GM12873 (cell line): ENCODE results near the gene ACE.

Source experiments
- CTCF ChIP-seq: IDR thresholded peaks from 2 replicates; pipeline ENCODE4 v1.5.1; 2012; ENCODE audit warnings: low read depth, mild to moderate bottlenecking, moderate library complexity, low read length, control low read depth; ENCODE audit not compliant: insufficient read depth; ENCODE audit errors: missing control alignments

ACE gene

DNA sequence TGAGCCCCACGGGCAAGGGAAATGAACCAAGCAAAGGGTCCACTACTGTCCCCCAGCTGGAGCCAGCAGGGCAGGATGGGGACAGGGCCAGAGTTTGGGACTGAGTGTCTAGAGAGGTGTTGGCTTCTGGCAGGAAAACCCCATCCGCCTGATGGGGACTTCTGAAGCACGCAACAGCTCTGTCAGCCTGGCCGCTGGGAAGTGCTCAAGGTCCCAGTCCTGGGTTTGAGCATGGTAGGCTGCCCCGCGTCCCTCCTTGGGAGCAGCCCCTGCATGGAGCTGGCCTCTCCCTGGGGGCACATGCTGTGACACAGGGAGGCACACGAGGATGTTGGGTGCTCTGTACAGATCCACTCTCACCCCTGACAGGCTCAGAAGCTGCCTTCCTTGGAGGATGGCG is 14.6 kb downstream of the ACE start:
- TF ChIP-seq CTCF: no peak

GRCh38 chr17:63491977-63492618 is 15.2 kb downstream of the ACE start:
- TF ChIP-seq CTCF: no peak

GRCh38 chr17:63492940-63493339 is 16.1 kb downstream of the ACE start:
- TF ChIP-seq CTCF: no peak

DNA sequence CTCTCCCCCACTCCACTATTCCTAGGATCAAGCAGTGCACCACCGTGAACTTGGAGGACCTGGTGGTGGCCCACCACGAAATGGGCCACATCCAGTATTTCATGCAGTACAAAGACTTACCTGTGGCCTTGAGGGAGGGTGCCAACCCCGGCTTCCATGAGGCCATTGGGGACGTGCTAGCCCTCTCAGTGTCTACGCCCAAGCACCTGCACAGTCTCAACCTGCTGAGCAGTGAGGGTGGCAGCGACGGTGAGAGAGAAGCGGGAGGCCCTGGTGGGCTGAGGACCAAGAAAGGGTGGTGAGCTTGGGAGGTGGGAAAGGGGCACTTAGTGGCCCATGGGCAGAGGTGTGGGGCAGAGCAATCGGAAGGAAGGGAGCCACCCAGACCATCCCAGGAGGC is 16.6 kb downstream of the ACE start:
- TF ChIP-seq CTCF: no peak

DNA sequence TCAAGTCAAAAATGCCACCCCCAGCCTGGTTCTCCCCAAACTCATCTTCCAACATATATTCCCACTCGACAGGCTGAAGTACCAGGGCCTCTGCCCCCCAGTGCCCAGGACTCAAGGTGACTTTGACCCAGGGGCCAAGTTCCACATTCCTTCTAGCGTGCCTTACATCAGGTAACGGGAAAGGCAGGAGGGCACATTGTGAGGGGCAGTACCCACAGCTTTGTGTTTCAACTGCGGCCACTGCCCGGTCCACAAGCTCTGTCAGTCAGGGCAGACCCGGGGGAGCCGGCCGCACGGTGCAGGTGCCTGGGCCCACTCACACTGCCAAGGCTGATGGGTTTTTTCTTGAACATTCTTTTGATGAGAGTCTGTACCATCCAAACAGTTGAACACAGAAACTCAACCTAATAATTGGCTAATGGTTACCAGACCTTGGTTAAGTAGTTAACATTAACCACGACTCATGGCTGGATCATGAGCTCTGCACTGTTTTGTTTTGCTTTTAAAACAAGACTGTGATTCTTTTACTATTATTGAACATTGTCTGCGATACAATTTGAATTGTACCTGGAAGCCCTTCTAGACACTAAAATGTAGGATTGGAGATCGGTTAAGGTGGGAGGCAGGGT is 17.6 kb downstream of the ACE start:
- TF ChIP-seq CTCF: no peak

- TF ChIP-seq CTCF: no peak
Observed at GRCh38 chr17:63495491-63495890, 18.6 kb downstream of the ACE start.

DNA sequence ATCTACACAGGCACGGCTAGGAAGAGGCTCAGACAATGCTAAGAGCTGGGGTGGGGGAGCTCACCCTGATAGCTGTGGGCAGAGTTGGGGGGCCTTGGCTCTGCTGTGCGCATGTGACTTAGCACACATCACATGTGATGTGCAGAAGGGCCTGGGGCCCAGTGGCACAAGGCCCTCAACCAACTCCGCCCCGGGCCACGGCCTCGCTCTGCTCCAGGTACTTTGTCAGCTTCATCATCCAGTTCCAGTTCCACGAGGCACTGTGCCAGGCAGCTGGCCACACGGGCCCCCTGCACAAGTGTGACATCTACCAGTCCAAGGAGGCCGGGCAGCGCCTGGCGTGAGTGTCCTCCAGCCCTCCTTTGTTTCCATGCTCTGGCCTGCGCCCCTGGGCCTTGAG is 19.3 kb downstream of the ACE start:
- no peak for TF ChIP-seq CTCF
